GM23248 (cell line): Measurements from ENCODE around the gene COL7A1. TPM values are rescaled to one million over a fixed set of nuclear protein-coding genes. Genes with fewer than 3 reads are reported as not detected.
A peak's percentile ranks its signal among the peaks of the same experiment; 100 is the strongest.

Experiments
- DNase-seq: peaks from one replicate; pipeline ENCODE4 v3.0.0-alpha.2; 2015
- H2AFZ ChIP-seq: fragments of 200-600 bp; sonication (generic); 2 replicates; pipeline ENCODE4 v1.6.1; 2016; ENCODE audit warnings: antibody characterized with exemption
- H3F3A ChIP-seq: fragments of 200-600 bp; sonication (generic); 2 replicates; pipeline ENCODE4 v1.6.1; 2016; ENCODE audit warnings: mild to moderate bottlenecking, antibody characterized with exemption, mixed run types; ENCODE audit not compliant: insufficient read depth
- H3K27ac ChIP-seq: fragments of 200-600 bp; sonication (generic); 2 replicates; pipeline ENCODE4 v1.5.1; 2016; ENCODE audit warnings: mild to moderate bottlenecking
- H3K27me3 ChIP-seq: fragments of 200-600 bp; sonication (generic); replicated peaks from 2 replicates; pipeline ENCODE4 v1.6.1; 2016; ENCODE audit warnings: mild to moderate bottlenecking; ENCODE audit not compliant: insufficient read depth
- H3K36me3 ChIP-seq: fragments of 200-600 bp; sonication (generic); 2 replicates; pipeline ENCODE4 v1.6.1; 2016; ENCODE audit warnings: low read depth, mild to moderate bottlenecking
- H3K4me1 ChIP-seq: fragments of 200-600 bp; sonication (generic); 2 replicates; pipeline ENCODE4 v1.6.1; 2016; ENCODE audit warnings: mild to moderate bottlenecking; ENCODE audit not compliant: insufficient read depth
- H3K4me2 ChIP-seq: fragments of 200-600 bp; sonication (generic); one replicate; pipeline ENCODE4 v1.6.1; 2016; ENCODE audit warnings: mild to moderate bottlenecking; ENCODE audit not compliant: unreplicated experiment
- H3K4me3 ChIP-seq: fragments of 200-600 bp; sonication (generic); 2 replicates; pipeline ENCODE4 v1.5.1; 2016; ENCODE audit warnings: mild to moderate bottlenecking
- H3K79me2 ChIP-seq: fragments of 200-600 bp; sonication (generic); 2 replicates; pipeline ENCODE4 v1.6.1; 2016; ENCODE audit warnings: mild to moderate bottlenecking; ENCODE audit not compliant: insufficient read depth
- H3K9ac ChIP-seq: fragments of 200-600 bp; sonication (generic); 2 replicates; pipeline ENCODE4 v1.6.1; 2016; ENCODE audit warnings: mild to moderate bottlenecking
- H3K9me2 ChIP-seq: fragments of 200-600 bp; sonication (generic); 2 replicates; pipeline ENCODE4 v1.6.1; 2016; ENCODE audit warnings: mixed run types, mild to moderate bottlenecking, moderate library complexity; ENCODE audit not compliant: insufficient read depth
- H3K9me3 ChIP-seq: fragments of 200-600 bp; sonication (generic); one replicate; pipeline ENCODE4 v1.6.1; 2017; ENCODE audit warnings: low read depth
- H4K20me1 ChIP-seq: fragments of 200-600 bp; sonication (generic); 2 replicates; pipeline ENCODE4 v1.6.0; 2016; ENCODE audit not compliant: insufficient read depth
- EZH2 ChIP-seq: fragments of 200-600 bp; sonication (generic); IDR thresholded peaks from 2 replicates; pipeline ENCODE4 v1.6.1; 2018; ENCODE audit warnings: antibody characterized with exemption, mild to moderate bottlenecking; ENCODE audit not compliant: insufficient read depth, poor library complexity, severe bottlenecking
- EZH2phosphoT487 ChIP-seq: fragments of 200-600 bp; sonication (generic); IDR thresholded peaks from 2 replicates; pipeline ENCODE4 v1.6.1; 2018; ENCODE audit warnings: antibody characterized with exemption, moderate library complexity, mild to moderate bottlenecking, low read depth; ENCODE audit not compliant: insufficient read depth
- WGBS, 2 experiments: methylation state at CpG; one replicate each; pipeline ENCODE4 v1.1.6; 2015 to 2017; ENCODE audit warnings: low lambda C conversion rate in 2 of 2, low coverage in 1 of 2; ENCODE audit errors: missing lambda C conversion rate in 2 of 2; 5-methylcytosine and 5-hydroxymethylcytosine counted together
- in situ Hi-C: fragments of 300-500 bp; cut with MboI; formaldehyde crosslinking; loops from 2 replicates; pipeline ENCODE4 v1.15.0; 2020
- polyA plus RNA-seq: library from polyadenylated mRNA; unstranded; fragments of >200 nt; fragmentation: Nextera tagmentation; extraction: Ambion mirVana; gene quantifications from 2 replicates; pipeline ENCODE4 v1.2.1, GENCODE V29; 2016
- total RNA-seq: library from RNA; depleted of rRNA; stranded (reverse); fragments of >200 nt; shearing (Covaris generic); gene quantifications from 2 replicates; pipeline ENCODE4 v1.2.3, GENCODE V29; 2014; rRNA removed

COL7A1 gene
- total RNA-seq = 27.9 and 33.6 TPM in 2 replicates
- polyA plus RNA-seq = 11.2 and 11.9 TPM in 2 replicates

DNA sequence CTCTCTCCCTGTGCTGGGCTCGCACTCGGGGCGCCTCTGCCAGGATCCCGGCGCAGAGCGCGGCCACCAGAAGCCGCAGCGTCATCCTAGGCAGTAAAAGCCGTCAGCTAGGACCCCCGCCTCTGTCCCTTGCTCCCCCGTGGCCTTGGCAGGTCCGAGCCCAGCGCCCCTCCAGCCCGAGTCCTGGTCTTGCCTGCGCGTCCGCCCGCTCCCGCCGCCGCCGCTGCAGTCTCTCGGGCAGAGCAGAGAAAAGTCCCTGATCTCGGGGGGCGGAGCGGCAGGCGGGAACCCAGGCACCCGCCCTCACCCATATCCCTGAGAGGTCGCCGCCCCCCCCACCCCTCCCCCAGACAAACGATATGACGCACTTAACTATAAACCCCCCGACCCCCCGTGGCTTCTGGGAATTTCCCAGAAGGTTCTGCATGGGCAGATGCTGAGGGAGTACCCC is at the start of gene COL7A1:
TSS of gene COL7A1 (minus strand) at position 255 of the 451 bp plus-strand sequence. CDS start at position 85, 170 bp downstream.
- H3K4me2 ChIP-seq = peak within 1 kb of the TSS; percentile 76
- H3K4me3 ChIP-seq = peak within 1 kb of the TSS; percentile 68
- no peaks in the 10 kb centered on the region for H3K27me3 ChIP-seq
- no peaks in the 10 kb centered on the region for H3K9me2 ChIP-seq
- no peak for TF ChIP-seq EZH2phosphoT487
- no peak for TF ChIP-seq EZH2
- H3K4me1 ChIP-seq = peaks cover 52% of the 10 kb centered on the region
- peak; percentile 51 for DNase-seq
- peak within 1 kb of the TSS; percentile 72 for H3K9ac ChIP-seq
- in situ Hi-C loops = no loop called here
- H4K20me1 ChIP-seq = no peaks in the 10 kb centered on the region
- H3K36me3 ChIP-seq = peaks cover 9% of the 10 kb centered on the region; the same call in 1 of the 2 replicates
- peak within 1 kb of the TSS; percentile 64 for H2AFZ ChIP-seq
- H3K9me3 ChIP-seq = no peaks in the 10 kb centered on the region
- peak within 1 kb of the TSS; percentile 44 for H3K27ac ChIP-seq
- peaks cover 27% of the 10 kb centered on the region for H3F3A ChIP-seq
- WGBS, 2 experiments = 3% methylated on average over 19 to 25 of the region's 35 CpGs
- H3K79me2 ChIP-seq = peaks cover 7% of the 10 kb centered on the region; the same call in 1 of the 2 replicates

DNA sequence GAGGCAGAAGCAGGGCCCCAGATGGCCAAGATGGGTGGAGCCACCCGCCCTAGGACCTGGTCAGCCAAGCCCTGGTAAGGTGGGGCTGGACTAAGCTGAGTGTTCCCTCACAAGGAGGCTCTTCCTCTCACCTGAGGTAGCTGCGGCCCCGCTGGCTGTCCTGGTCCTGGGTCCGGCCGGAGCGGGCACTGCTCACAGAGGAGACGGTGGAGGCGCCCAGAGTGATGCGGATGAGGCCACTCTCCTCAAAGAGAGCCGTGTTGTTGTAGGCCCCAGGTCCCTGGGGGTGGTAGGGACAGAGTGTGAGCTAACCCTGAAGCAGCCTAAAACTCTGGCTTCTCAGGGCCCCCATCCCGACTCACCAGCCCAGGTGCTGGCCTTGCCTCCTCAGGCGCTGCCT is 47.5 kb upstream of the COL7A1 start:
- no peaks in the 10 kb centered on the region for H3K4me1 ChIP-seq
- 85% methylated on average over 12 of the region's 12 CpGs for WGBS, 2 experiments

DNA sequence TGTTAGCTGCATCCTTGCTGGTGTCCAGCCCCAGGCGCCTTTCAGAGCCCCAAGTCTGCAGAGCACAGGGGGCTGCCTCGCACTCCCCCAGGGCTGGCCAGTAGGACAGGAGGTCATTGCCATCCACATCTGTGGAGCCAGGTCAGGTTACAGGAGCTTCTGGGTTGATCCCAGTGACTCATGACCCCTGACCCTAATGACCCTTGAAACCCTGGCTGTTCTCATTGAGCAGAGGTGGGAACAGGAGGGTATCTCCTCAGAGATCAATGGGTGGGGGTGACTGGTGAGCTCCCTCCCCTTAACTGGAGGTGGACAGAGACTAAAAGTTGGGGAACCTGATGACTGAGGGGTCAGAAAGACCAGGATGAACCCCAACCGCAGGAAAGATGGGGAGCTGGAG is 46.3 kb upstream of the COL7A1 start:
- Histone ChIP-seq H4K20me1 (no peaks in the 10 kb centered on the region), H2AFZ (no peak overlapping the region), H3K9me3 (no peaks in the 10 kb centered on the region), H3K4me1 (no peaks in the 10 kb centered on the region), H3K27me3 (no peaks in the 10 kb centered on the region), H3K79me2 (0 out of 2 replicates have a peak, but pooled peaks cover 3% of the 10 kb centered on the region), H3K9ac (no peak overlapping the region), H3K36me3 (no peaks in the 10 kb centered on the region), H3F3A (no peaks in the 10 kb centered on the region), H3K4me3 (no peak overlapping the region), H3K27ac (no peak overlapping the region), H3K4me2 (no peak overlapping the region), H3K9me2 (no peaks in the 10 kb centered on the region)
- no peak for DNase-seq
- no peak for TF ChIP-seq EZH2phosphoT487
- TF ChIP-seq EZH2 = no peak
- 88 to 90% methylated on average over 3 of the region's 3 CpGs for WGBS, 2 experiments
- in situ Hi-C loops = no loop called here

More for the DNA sequence above, 47.5 kb upstream of the COL7A1 start:
- no peaks in the 10 kb centered on the region for H3K79me2 ChIP-seq
- no peak overlapping the region for H3K9ac ChIP-seq
- no peaks in the 10 kb centered on the region for H3K27me3 ChIP-seq
- H3F3A ChIP-seq = no peaks in the 10 kb centered on the region
- no peaks in the 10 kb centered on the region for H4K20me1 ChIP-seq
- H3K4me3 ChIP-seq = no peak overlapping the region
- H2AFZ ChIP-seq = no peak overlapping the region
- H3K27ac ChIP-seq = no peak overlapping the region
- no peaks in the 10 kb centered on the region for H3K9me3 ChIP-seq
- no peaks in the 10 kb centered on the region for H3K36me3 ChIP-seq
- TF ChIP-seq EZH2phosphoT487 (no peak), EZH2 (no peak)
- in situ Hi-C loops = no loop called here
- DNase-seq = no peak
- no peaks in the 10 kb centered on the region for H3K9me2 ChIP-seq
- H3K4me2 ChIP-seq = no peak overlapping the region

DNA sequence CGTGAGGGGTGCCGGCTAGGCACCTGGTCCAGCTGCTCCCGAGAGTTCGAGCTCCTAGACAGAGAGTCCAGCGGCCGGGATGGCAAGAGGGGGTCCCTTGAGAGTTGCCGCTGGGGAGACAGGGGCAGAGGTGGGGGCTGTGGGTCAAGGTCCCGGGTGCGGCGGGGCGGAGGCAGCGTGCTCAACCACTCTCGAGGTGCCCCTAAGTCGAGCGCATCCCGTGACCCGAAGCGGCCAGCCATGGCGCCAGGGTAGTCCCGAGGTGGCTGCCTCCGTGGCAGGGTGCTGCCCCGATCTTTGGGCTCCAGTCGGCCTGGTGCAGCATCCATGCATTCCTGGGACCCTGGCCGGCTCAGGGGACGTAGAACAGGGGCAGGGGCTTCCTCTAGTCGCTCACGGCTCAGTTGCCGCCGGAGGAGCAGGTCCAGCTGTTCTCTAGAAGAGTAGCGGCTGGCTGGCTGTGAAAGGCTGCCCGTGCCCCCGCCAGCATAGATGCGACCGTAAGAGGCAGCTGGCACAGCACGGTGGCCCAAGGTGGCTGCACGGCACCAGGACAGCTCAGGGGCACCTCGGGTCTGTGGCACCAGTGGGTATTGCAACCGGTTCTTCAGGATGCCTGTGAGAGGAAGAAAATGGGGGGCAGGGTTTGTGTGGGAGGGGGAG is 44.9 kb upstream of the COL7A1 start:
- Histone ChIP-seq H3K4me2 (no peak overlapping the region), H3K4me1 (no peaks in the 10 kb centered on the region), H4K20me1 (no peaks in the 10 kb centered on the region), H3K4me3 (no peak overlapping the region), H3K9me2 (no peaks in the 10 kb centered on the region), H3K27me3 (no peaks in the 10 kb centered on the region), H3K9me3 (no peaks in the 10 kb centered on the region), H2AFZ (no peak overlapping the region), H3F3A (no peaks in the 10 kb centered on the region), H3K36me3 (no peaks in the 10 kb centered on the region), H3K79me2 (peaks cover 9% of the 10 kb centered on the region; the same call in 1 of the 2 replicates), H3K27ac (no peak overlapping the region), H3K9ac (no peak overlapping the region)
- no peak for DNase-seq
- TF ChIP-seq EZH2 = no peak
- no peak for TF ChIP-seq EZH2phosphoT487
- WGBS, 2 experiments = 89 to 91% methylated on average over 26 to 38 of the region's 38 CpGs
- in situ Hi-C loops = no loop called here
